ENCODE measurements around the gene FSIP1.
"Not testable (repeated sequence)": the region's sequence is repeated elsewhere in the genome, so short reads cannot be mapped to it uniquely, and the experiment has no call there.

Gene FSIP1

DNA sequence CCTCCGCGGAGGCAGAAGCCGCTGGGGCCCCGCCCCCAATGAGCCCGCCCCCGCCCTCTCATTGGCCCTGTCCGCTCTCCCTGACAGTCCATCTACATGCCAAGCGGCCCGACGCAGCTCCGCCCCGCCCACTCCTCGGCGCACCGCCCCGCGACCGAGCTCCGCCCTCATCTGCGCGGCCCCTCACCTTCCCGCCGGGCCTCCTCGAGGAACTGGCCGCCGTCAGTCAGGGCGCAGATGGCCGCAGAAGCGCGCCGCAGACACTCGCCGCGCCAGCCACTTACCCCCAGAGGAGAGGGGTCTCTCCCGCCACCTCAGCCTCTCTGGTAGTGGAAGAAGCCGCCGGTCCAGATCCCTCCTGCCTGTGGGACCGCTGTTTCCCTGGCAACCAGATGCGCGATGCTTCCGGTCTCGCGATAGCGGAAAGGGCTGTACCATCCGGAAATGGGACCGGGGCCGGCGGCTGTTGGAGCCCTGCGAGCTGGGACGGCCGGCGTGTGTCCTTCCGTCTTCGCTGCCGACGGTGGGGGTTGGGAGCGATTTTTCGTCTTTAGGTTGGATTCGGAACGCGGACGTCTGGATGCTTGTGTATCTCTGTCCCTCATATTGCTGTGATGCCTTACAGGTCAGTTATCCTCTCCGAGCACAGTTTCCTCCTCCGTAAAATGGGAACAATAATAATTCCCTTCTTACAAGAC lies at the start of gene FSIP1:
Gene FSIP1 (minus strand): TSS at position 401 of the 698 bp plus-strand sequence. CDS start 6,317 bp downstream, outside the sequence.
- peak within 1 kb of the TSS; percentile 74 for H3K27ac ChIP-seq (ENCODE audit: low read length)
- H3K36me3 ChIP-seq (ENCODE audit: control insufficient read depth in 1 of 2, insufficient read depth in 2 of 2, low read length in 2 of 2), result no peaks in the 10 kb centered on the region
- no peaks in the 10 kb centered on the region for H3K9me3 ChIP-seq (ENCODE audit: control insufficient read depth in 1 of 2, low read length in 2 of 2)
- no peaks in the 10 kb centered on the region for H3K27me3 ChIP-seq (ENCODE audit: low read depth, low read length)
- H3K4me1 ChIP-seq (ENCODE audit: control insufficient read depth in 1 of 2, insufficient read depth in 2 of 2, low read length in 2 of 2), result peaks cover 9 to 24% of the 10 kb centered on the region in 2 donors
- peak within 1 kb of the TSS; percentile 83 to 88 for H3K4me3 ChIP-seq (ENCODE audit: low read depth in 1 of 2, low read length in 2 of 2)

DNA sequence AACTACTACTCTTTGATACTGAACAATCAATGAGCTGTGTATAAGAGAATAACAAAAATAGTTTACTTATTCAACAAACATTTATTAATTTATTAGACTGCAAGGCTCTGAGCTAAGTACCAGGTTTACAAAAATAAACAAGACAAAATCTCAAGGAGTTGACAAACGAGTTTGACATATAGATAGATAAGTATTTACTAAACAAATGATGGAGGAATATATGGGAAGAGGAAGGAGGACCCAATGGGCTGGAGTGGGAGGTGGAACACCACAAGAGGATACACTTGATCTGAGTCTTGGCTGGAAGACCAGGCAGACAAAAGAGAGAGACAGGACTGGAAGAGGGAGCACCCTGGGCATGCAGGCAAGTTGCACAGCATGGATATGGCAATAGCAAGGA lies 47.5 kb upstream of the FSIP1 start:
- Histone ChIP-seq H3K36me3 (ENCODE audit: control insufficient read depth in 1 of 2, insufficient read depth in 2 of 2, low read length in 2 of 2) (no peaks in the 10 kb centered on the region), H3K27ac (ENCODE audit: low read length) (no peak overlapping the region), H3K27me3 (ENCODE audit: low read depth, low read length) (no peaks in the 10 kb centered on the region)

DNA sequence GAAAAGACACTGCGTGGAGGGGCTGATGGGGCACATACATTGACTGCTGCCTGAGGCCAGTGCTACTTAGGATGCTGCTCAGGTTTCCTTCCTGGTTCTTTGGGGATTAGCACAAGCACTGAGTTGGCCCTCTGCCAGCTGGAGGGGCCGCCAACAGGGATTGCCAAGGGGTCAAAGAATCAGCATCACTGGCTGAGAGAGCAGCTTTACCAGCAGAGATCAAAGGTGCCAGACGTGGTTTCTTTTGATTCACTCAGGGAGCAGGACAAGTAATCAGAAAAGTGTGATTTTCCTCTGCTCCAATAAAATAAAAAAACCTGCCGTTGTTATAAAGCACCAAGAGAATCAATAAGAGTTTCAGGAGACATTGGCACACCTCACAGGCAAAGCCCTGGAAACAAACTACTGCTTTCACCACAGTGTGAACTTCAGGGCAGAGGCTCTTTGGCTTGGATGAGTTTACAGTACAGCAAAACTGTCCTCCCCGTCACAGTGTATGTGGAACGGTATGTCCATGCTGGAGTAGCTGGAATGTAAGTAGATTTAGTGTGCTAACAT lies 45.8 kb upstream of the FSIP1 start:
- Histone ChIP-seq H3K4me1 (ENCODE audit: control insufficient read depth in 1 of 2, insufficient read depth in 2 of 2, low read length in 2 of 2) (no peaks in the 10 kb centered on the region), H3K4me3 (ENCODE audit: low read depth in 1 of 2, low read length in 2 of 2) (no peak overlapping the region), H3K9me3 (ENCODE audit: control insufficient read depth in 1 of 2, low read length in 2 of 2) (no peaks in the 10 kb centered on the region)

More for the DNA sequence above, 47.5 kb upstream of the FSIP1 start:
- Histone ChIP-seq H3K9me3 (ENCODE audit: control insufficient read depth in 1 of 2, low read length in 2 of 2) (no peaks in the 10 kb centered on the region), H3K4me1 (ENCODE audit: control insufficient read depth in 1 of 2, insufficient read depth in 2 of 2, low read length in 2 of 2) (no peaks in the 10 kb centered on the region), H3K4me3 (ENCODE audit: low read depth in 1 of 2, low read length in 2 of 2) (no peak overlapping the region)

GRCh38 chr15:39826975-39827374 lies 44.3 kb upstream of the FSIP1 start:
- no peaks in the 10 kb centered on the region for H3K4me1 ChIP-seq (ENCODE audit: control insufficient read depth in 1 of 2, insufficient read depth in 2 of 2, low read length in 2 of 2)
- no peaks in the 10 kb centered on the region for H3K9me3 ChIP-seq (ENCODE audit: control insufficient read depth in 1 of 2, low read length in 2 of 2)
- H3K27ac ChIP-seq (ENCODE audit: low read length), result no peak overlapping the region
- H3K4me3 ChIP-seq (ENCODE audit: low read depth in 1 of 2, low read length in 2 of 2), result no peak overlapping the region
- H3K27me3 ChIP-seq (ENCODE audit: low read depth, low read length), result no peaks in the 10 kb centered on the region
- H3K36me3 ChIP-seq (ENCODE audit: control insufficient read depth in 1 of 2, insufficient read depth in 2 of 2, low read length in 2 of 2), result no peaks in the 10 kb centered on the region

More for the DNA sequence above, 45.8 kb upstream of the FSIP1 start:
- Histone ChIP-seq H3K27me3 (ENCODE audit: low read depth, low read length) (no peaks in the 10 kb centered on the region), H3K36me3 (ENCODE audit: control insufficient read depth in 1 of 2, insufficient read depth in 2 of 2, low read length in 2 of 2) (no peaks in the 10 kb centered on the region), H3K27ac (ENCODE audit: low read length) (no peak overlapping the region)

GRCh38 chr15:39823634-39824033 lies 41.0 kb upstream of the FSIP1 start:
- no peaks in the 10 kb centered on the region for H3K27me3 ChIP-seq (ENCODE audit: low read depth, low read length)

GRCh38 chr15:39820050-39820602 lies 37.5 kb upstream of the FSIP1 start:
- no peak overlapping the region for H3K4me3 ChIP-seq (ENCODE audit: low read depth in 1 of 2, low read length in 2 of 2)
- no peaks in the 10 kb centered on the region for H3K36me3 ChIP-seq (ENCODE audit: control insufficient read depth in 1 of 2, insufficient read depth in 2 of 2, low read length in 2 of 2)
- no peaks in the 10 kb centered on the region for H3K27me3 ChIP-seq (ENCODE audit: low read depth, low read length)
- no peaks in the 10 kb centered on the region for H3K4me1 ChIP-seq (ENCODE audit: control insufficient read depth in 1 of 2, insufficient read depth in 2 of 2, low read length in 2 of 2)
- no peak overlapping the region for H3K27ac ChIP-seq (ENCODE audit: low read length)
- no peaks in the 10 kb centered on the region for H3K9me3 ChIP-seq (ENCODE audit: control insufficient read depth in 1 of 2, low read length in 2 of 2)

More at GRCh38 chr15:39823634-39824033, 41.0 kb upstream of the FSIP1 start:
- no peaks in the 10 kb centered on the region for H3K36me3 ChIP-seq (ENCODE audit: control insufficient read depth in 1 of 2, insufficient read depth in 2 of 2, low read length in 2 of 2)
- no peak overlapping the region for H3K4me3 ChIP-seq (ENCODE audit: low read depth in 1 of 2, low read length in 2 of 2)
- no peaks in the 10 kb centered on the region for H3K9me3 ChIP-seq (ENCODE audit: control insufficient read depth in 1 of 2, low read length in 2 of 2)
- no peaks in the 10 kb centered on the region for H3K4me1 ChIP-seq (ENCODE audit: control insufficient read depth in 1 of 2, insufficient read depth in 2 of 2, low read length in 2 of 2)
- H3K27ac ChIP-seq (ENCODE audit: low read length), result no peak overlapping the region

GRCh38 chr15:39819533-39819932 lies 36.9 kb upstream of the FSIP1 start:
- Histone ChIP-seq H3K9me3 (ENCODE audit: control insufficient read depth in 1 of 2, low read length in 2 of 2) (no peaks in the 10 kb centered on the region), H3K27me3 (ENCODE audit: low read depth, low read length) (no peaks in the 10 kb centered on the region), H3K27ac (ENCODE audit: low read length) (no peak overlapping the region), H3K4me1 (ENCODE audit: control insufficient read depth in 1 of 2, insufficient read depth in 2 of 2, low read length in 2 of 2) (no peaks in the 10 kb centered on the region), H3K36me3 (ENCODE audit: control insufficient read depth in 1 of 2, insufficient read depth in 2 of 2, low read length in 2 of 2) (no peaks in the 10 kb centered on the region), H3K4me3 (ENCODE audit: low read depth in 1 of 2, low read length in 2 of 2) (no peak overlapping the region)

GRCh38 chr15:39817892-39818291 lies 35.3 kb upstream of the FSIP1 start:
- no peak overlapping the region for H3K27ac ChIP-seq (ENCODE audit: low read length)
- H3K9me3 ChIP-seq (ENCODE audit: control insufficient read depth in 1 of 2, low read length in 2 of 2), result no peaks in the 10 kb centered on the region
- H3K4me3 ChIP-seq (ENCODE audit: low read depth in 1 of 2, low read length in 2 of 2), result no peak overlapping the region
- no peaks in the 10 kb centered on the region for H3K4me1 ChIP-seq (ENCODE audit: control insufficient read depth in 1 of 2, insufficient read depth in 2 of 2, low read length in 2 of 2)
- H3K36me3 ChIP-seq (ENCODE audit: control insufficient read depth in 1 of 2, insufficient read depth in 2 of 2, low read length in 2 of 2), result no peaks in the 10 kb centered on the region
- H3K27me3 ChIP-seq (ENCODE audit: low read depth, low read length), result no peaks in the 10 kb centered on the region

DNA sequence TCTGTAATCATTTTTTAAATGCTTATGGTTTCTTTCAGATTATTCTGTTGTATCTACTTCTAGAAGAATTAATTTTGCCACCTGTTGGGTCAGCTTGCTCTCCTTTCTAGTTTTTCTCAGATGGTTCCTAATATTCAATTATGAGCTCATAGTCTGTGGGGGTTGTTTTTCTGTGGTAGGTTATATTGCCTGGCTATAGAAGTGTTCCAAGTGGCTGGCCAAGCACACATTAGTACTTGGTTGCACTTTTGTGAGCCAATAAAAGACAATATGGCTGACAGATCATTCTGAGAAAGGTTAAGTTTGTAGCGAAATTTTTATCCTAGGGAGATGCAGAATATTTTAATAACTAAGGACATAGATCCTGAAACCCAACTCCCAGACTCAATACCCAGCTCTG lies 31.8 kb upstream of the FSIP1 start:
- Histone ChIP-seq H3K36me3 (ENCODE audit: control insufficient read depth in 1 of 2, insufficient read depth in 2 of 2, low read length in 2 of 2) (no peaks in the 10 kb centered on the region), H3K4me3 (ENCODE audit: low read depth in 1 of 2, low read length in 2 of 2) (no peak overlapping the region), H3K27ac (ENCODE audit: low read length) (no peak overlapping the region), H3K27me3 (ENCODE audit: low read depth, low read length) (no peaks in the 10 kb centered on the region), H3K9me3 (ENCODE audit: control insufficient read depth in 1 of 2, low read length in 2 of 2) (no peaks in the 10 kb centered on the region), H3K4me1 (ENCODE audit: control insufficient read depth in 1 of 2, insufficient read depth in 2 of 2, low read length in 2 of 2) (no peaks in the 10 kb centered on the region)

DNA sequence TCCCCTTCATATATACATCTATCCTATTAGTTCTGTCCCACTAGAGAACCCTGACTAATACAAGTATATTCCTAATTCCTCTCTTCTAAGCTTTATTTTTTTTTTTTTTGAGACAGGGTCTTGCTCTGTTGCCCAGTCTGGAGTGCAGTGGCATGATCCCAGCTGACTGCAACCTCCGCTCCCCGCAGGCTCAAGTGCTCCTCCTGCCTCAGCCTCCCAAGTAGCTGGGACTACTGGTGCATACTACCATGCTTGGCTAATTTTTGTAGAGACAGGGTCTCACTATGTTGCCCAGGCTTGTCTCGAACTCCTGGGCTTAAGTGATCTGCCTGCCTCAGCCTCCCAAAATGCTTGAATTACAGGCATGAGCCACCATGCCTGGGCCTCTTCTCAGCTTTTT lies 30.0 kb upstream of the FSIP1 start:
- not testable (repeated sequence) for H3K27me3 ChIP-seq (ENCODE audit: low read depth, low read length); H3K36me3 ChIP-seq (ENCODE audit: control insufficient read depth in 1 of 2, insufficient read depth in 2 of 2, low read length in 2 of 2); H3K27ac ChIP-seq (ENCODE audit: low read length); H3K9me3 ChIP-seq (ENCODE audit: control insufficient read depth in 1 of 2, low read length in 2 of 2); H3K4me1 ChIP-seq (ENCODE audit: control insufficient read depth in 1 of 2, insufficient read depth in 2 of 2, low read length in 2 of 2); H3K4me3 ChIP-seq (ENCODE audit: low read depth in 1 of 2, low read length in 2 of 2)

- Histone ChIP-seq H3K27me3 (ENCODE audit: low read depth, low read length) (no peaks in the 10 kb centered on the region), H3K9me3 (ENCODE audit: control insufficient read depth in 1 of 2, low read length in 2 of 2) (no peaks in the 10 kb centered on the region), H3K36me3 (ENCODE audit: control insufficient read depth in 1 of 2, insufficient read depth in 2 of 2, low read length in 2 of 2) (no peaks in the 10 kb centered on the region), H3K27ac (ENCODE audit: low read length) (no peak overlapping the region), H3K4me3 (ENCODE audit: low read depth in 1 of 2, low read length in 2 of 2) (no peak overlapping the region), H3K4me1 (ENCODE audit: control insufficient read depth in 1 of 2, insufficient read depth in 2 of 2, low read length in 2 of 2) (no peaks in the 10 kb centered on the region)
Measured at GRCh38 chr15:39808909-39809308, 26.3 kb upstream of the FSIP1 start.
